SJSA1 (cell line): ENCODE results near the gene SKIC2. TPM values are rescaled to one million over a fixed set of nuclear protein-coding genes. Genes with fewer than 3 reads are reported as not detected.
"Not testable (repeated sequence)": the region's sequence is repeated elsewhere in the genome, so short reads cannot be mapped to it uniquely, and the experiment has no call there.

Source experiments
- DNase-seq, 2 experiments: peaks; one replicate each; pipeline ENCODE4 v3.0.0-alpha.2; 2015 to 2020; ENCODE audit warnings: low spot score in 2 of 2, low read depth in 1 of 2
- H3K27ac ChIP-seq: fragments of 250-450 bp; sonication (Bioruptor Pico); 2 replicates; pipeline ENCODE4 v1.5.1; 2020; ENCODE audit warnings: mild to moderate bottlenecking, moderate library complexity
- H3K27me3 ChIP-seq: fragments of 250-450 bp; sonication (Bioruptor Pico); replicated peaks from 2 replicates; pipeline ENCODE4 v1.5.1; 2020; ENCODE audit warnings: mild to moderate bottlenecking, moderate library complexity
- H3K36me3 ChIP-seq: fragments of 250-450 bp; sonication (Bioruptor Pico); 2 replicates; pipeline ENCODE4 v1.5.1; 2020; ENCODE audit warnings: mild to moderate bottlenecking
- H3K4me1 ChIP-seq: fragments of 250-450 bp; sonication (Bioruptor Pico); replicated peaks from 2 replicates; pipeline ENCODE4 v1.6.1; 2021; ENCODE audit warnings: mild to moderate bottlenecking
- H3K4me3 ChIP-seq: fragments of 250-450 bp; sonication (Bioruptor Pico); 2 replicates; pipeline ENCODE4 v1.5.1; 2020; ENCODE audit warnings: mild to moderate bottlenecking
- H3K9me3 ChIP-seq: fragments of 250-450 bp; sonication (Bioruptor Pico); replicated peaks from 2 replicates; pipeline ENCODE4 v1.5.1; 2020; ENCODE audit warnings: mild to moderate bottlenecking
- total RNA-seq: library from RNA; depleted of rRNA; stranded (reverse); fragments of >200 nt; shearing (Covaris generic); gene quantifications from 2 replicates; pipeline ENCODE4 v1.2.3, GENCODE V29; 2014

Gene SKIC2
- total RNA-seq, 1 experiment from 2014 or later = 35.5 TPM

GRCh38 chr6:31930962-31931361, 28.0 kb upstream of the SKIC2 start:
- no peaks in the 10 kb centered on the region for H3K9me3 ChIP-seq
- H3K27me3 ChIP-seq = no peaks in the 10 kb centered on the region
- no peaks in the 10 kb centered on the region for H3K4me1 ChIP-seq
- H3K27ac ChIP-seq = no peak overlapping the region
- DNase-seq = no peak
- no peak overlapping the region for H3K4me3 ChIP-seq
- no peaks in the 10 kb centered on the region for H3K36me3 ChIP-seq

GRCh38 chr6:31932137-31932536, 26.8 kb upstream of the SKIC2 start:
- H3K27ac ChIP-seq, DNase-seq, H3K9me3 ChIP-seq, H3K4me3 ChIP-seq, H3K27me3 ChIP-seq, H3K36me3 ChIP-seq, H3K4me1 ChIP-seq: not testable (repeated sequence)

GRCh38 chr6:31933537-31933936, 25.4 kb upstream of the SKIC2 start:
- no peak overlapping the region for H3K27ac ChIP-seq
- no peaks in the 10 kb centered on the region for H3K4me1 ChIP-seq
- H3K4me3 ChIP-seq = no peak overlapping the region
- H3K27me3 ChIP-seq = no peaks in the 10 kb centered on the region
- H3K9me3 ChIP-seq = no peaks in the 10 kb centered on the region
- no peak for DNase-seq
- no peaks in the 10 kb centered on the region for H3K36me3 ChIP-seq

- H3K27me3 ChIP-seq = no peaks in the 10 kb centered on the region
- no peaks in the 10 kb centered on the region for H3K36me3 ChIP-seq
- no peak overlapping the region for H3K27ac ChIP-seq
- DNase-seq = no peak
- H3K4me1 ChIP-seq = no peaks in the 10 kb centered on the region
- no peaks in the 10 kb centered on the region for H3K9me3 ChIP-seq
- H3K4me3 ChIP-seq = no peak overlapping the region
Observed at GRCh38 chr6:31935021-31935420, 24.0 kb upstream of the SKIC2 start.

GRCh38 chr6:31935823-31936222, 23.2 kb upstream of the SKIC2 start:
- DNase-seq = no peak
- Histone ChIP-seq H3K27ac (no peak overlapping the region), H3K9me3 (no peaks in the 10 kb centered on the region), H3K4me1 (no peaks in the 10 kb centered on the region), H3K36me3 (no peaks in the 10 kb centered on the region), H3K4me3 (no peak overlapping the region), H3K27me3 (no peaks in the 10 kb centered on the region)

GRCh38 chr6:31940256-31940664, 18.7 kb upstream of the SKIC2 start:
- H3K9me3 ChIP-seq = no peaks in the 10 kb centered on the region
- H3K36me3 ChIP-seq = no peaks in the 10 kb centered on the region
- peaks cover 6% of the 10 kb centered on the region for H3K4me1 ChIP-seq
- H3K4me3 ChIP-seq = no peak overlapping the region
- no peak overlapping the region for H3K27ac ChIP-seq
- no peaks in the 10 kb centered on the region for H3K27me3 ChIP-seq
- no peak for DNase-seq

- no peak overlapping the region for H3K27ac ChIP-seq
- no peaks in the 10 kb centered on the region for H3K36me3 ChIP-seq
- no peak for DNase-seq
- no peak overlapping the region for H3K4me3 ChIP-seq
- no peaks in the 10 kb centered on the region for H3K9me3 ChIP-seq
- H3K27me3 ChIP-seq = no peaks in the 10 kb centered on the region
- peaks cover 15% of the 10 kb centered on the region for H3K4me1 ChIP-seq
Observed at GRCh38 chr6:31943742-31944141, 15.2 kb upstream of the SKIC2 start.

GRCh38 chr6:31945154-31945506, 13.8 kb upstream of the SKIC2 start:
- H3K36me3 ChIP-seq = no peaks in the 10 kb centered on the region
- no peak for DNase-seq
- peaks cover 15% of the 10 kb centered on the region for H3K4me1 ChIP-seq
- H3K27me3 ChIP-seq = no peaks in the 10 kb centered on the region
- H3K27ac ChIP-seq = no peak overlapping the region
- no peaks in the 10 kb centered on the region for H3K9me3 ChIP-seq
- H3K4me3 ChIP-seq = no peak overlapping the region

- Histone ChIP-seq H3K36me3 (peaks cover 1% of the 10 kb centered on the region), H3K27ac (no peak within 1 kb of the TSS; the same call in 1 of the 2 replicates), H3K9me3 (no peaks in the 10 kb centered on the region), H3K4me1 (peaks cover 15% of the 10 kb centered on the region), H3K4me3 (no peak within 1 kb of the TSS), H3K27me3 (no peaks in the 10 kb centered on the region)
- peak in 1 of 2 experiments; percentile 44 for DNase-seq
Observed at GRCh38 chr6:31945507-31946369, 13.2 kb upstream of the SKIC2 start, which contains the start of gene CFB. TSS of gene CFB (plus strand) at chr6:31946095. CDS start at chr6:31946222, 127 bp downstream.

- Histone ChIP-seq H3K27ac (no peak overlapping the region), H3K4me1 (peaks cover 14% of the 10 kb centered on the region), H3K27me3 (no peaks in the 10 kb centered on the region), H3K9me3 (no peaks in the 10 kb centered on the region), H3K4me3 (no peak overlapping the region), H3K36me3 (peaks cover 8% of the 10 kb centered on the region)
- no peak for DNase-seq
Observed at GRCh38 chr6:31946370-31946885, 12.5 kb upstream of the SKIC2 start.

- Histone ChIP-seq H3K36me3 (peaks cover 15% of the 10 kb centered on the region), H3K27ac (no peak overlapping the region), H3K4me1 (peaks cover 12% of the 10 kb centered on the region), H3K27me3 (no peaks in the 10 kb centered on the region), H3K9me3 (no peaks in the 10 kb centered on the region), H3K4me3 (no peak overlapping the region)
- no peak for DNase-seq
Observed at GRCh38 chr6:31947070-31947675, 11.8 kb upstream of the SKIC2 start.

- no peak overlapping the region for H3K27ac ChIP-seq
- DNase-seq = no peak
- no peaks in the 10 kb centered on the region for H3K27me3 ChIP-seq
- H3K36me3 ChIP-seq = peaks cover 22% of the 10 kb centered on the region
- peaks cover 12% of the 10 kb centered on the region for H3K4me1 ChIP-seq
- no peak overlapping the region for H3K4me3 ChIP-seq
- no peaks in the 10 kb centered on the region for H3K9me3 ChIP-seq
Observed at GRCh38 chr6:31947864-31948263, 11.1 kb upstream of the SKIC2 start.

GRCh38 chr6:31948306-31948705, 10.7 kb upstream of the SKIC2 start:
- peaks cover 12% of the 10 kb centered on the region for H3K4me1 ChIP-seq
- H3K27ac ChIP-seq = no peak overlapping the region
- H3K36me3 ChIP-seq = peaks cover 27% of the 10 kb centered on the region
- no peaks in the 10 kb centered on the region for H3K27me3 ChIP-seq
- DNase-seq = no peak
- H3K9me3 ChIP-seq = no peaks in the 10 kb centered on the region
- no peak overlapping the region for H3K4me3 ChIP-seq

- Histone ChIP-seq H3K36me3 (peaks cover 32% of the 10 kb centered on the region), H3K9me3 (no peaks in the 10 kb centered on the region), H3K27ac (no peak overlapping the region), H3K27me3 (no peaks in the 10 kb centered on the region), H3K4me3 (no peak overlapping the region), H3K4me1 (peaks cover 12% of the 10 kb centered on the region)
- DNase-seq = no peak
Observed at GRCh38 chr6:31948753-31949413, 10.1 kb upstream of the SKIC2 start.
